ENCODE results near the gene STARD3NL.
"Not testable (repeated sequence)": the region's sequence is repeated elsewhere in the genome, so short reads cannot be mapped to it uniquely, and the experiment has no call there.

STARD3NL gene

DNA sequence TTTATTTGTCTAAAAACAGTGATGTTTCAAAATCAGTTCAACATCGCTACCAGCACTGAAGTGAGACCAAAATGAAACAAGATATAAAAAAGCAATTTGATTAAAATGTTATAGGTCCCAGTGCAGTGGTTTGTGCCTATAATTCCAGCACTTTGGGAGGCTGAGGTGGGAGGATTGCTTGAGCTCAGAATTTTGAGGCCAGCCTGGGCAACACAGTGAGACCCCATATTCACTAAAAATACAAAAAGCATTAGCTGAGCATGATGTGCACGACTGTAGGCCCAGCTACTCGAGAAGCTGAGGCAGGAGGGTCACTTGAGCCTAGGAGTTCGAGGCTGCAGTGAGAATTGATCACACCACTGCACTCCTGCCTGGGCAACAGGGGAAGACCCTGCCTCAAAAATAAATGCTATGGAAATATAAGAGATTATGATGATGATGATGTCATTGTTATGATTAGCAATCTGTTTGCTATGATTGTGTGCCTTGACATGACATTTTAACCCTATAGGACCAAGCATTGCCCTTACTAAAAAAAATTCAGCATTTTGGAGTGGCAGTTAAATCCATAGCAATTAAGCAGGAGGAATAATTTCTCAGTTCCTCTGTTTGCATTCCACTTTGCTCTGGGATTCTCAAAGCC, 91.8 kb downstream of the STARD3NL start:
- not testable (repeated sequence) for DNase-seq (ENCODE audit: low spot score)

DNA sequence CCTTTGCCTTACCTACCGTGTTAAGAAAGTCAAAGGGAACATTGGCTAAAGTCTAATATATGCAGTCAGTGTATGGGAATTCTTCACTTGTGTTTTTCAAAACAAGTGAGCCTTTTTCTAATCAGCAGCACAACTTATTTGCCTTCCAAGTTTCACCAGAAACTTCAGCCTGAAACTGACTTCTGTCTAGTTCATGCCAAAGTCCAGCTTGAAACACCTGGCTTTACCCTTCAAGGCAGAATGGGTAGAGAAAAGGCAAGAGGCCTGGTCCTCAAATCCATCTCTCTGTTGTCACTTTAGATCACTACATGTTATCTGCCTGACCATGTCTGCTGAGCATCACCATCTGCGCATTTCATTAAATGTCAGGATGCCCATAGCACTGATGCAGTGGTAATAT, 92.4 kb downstream of the STARD3NL start:
- DNase-seq (ENCODE audit: low spot score): not testable (repeated sequence)

GRCh38 chr7:38273286-38273995, 95.4 kb downstream of the STARD3NL start, which contains the start of gene TARP:
TSS of gene TARP (minus strand) at chr7:38273636.
- DNase-seq (ENCODE audit: low spot score): no peak

DNA sequence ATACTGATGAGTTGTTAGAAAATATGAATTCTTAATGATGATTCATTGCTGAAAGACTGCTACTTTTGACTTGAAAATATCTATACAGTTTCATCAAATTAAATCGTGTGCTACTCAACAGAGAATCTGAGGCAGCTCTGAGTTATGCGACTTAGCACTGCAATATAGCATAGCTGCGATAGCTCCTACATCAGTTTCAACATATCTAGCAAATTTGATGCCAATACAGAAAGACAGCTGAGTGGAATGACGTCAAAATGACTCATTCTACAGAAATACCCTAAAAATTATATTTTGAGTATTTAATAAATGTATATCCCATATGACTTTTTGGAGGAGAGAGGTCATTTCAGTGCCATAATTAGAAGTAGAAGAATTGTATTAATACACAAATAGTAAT, 96.4 kb downstream of the STARD3NL start:
- DNase-seq (ENCODE audit: low spot score): no peak

DNA sequence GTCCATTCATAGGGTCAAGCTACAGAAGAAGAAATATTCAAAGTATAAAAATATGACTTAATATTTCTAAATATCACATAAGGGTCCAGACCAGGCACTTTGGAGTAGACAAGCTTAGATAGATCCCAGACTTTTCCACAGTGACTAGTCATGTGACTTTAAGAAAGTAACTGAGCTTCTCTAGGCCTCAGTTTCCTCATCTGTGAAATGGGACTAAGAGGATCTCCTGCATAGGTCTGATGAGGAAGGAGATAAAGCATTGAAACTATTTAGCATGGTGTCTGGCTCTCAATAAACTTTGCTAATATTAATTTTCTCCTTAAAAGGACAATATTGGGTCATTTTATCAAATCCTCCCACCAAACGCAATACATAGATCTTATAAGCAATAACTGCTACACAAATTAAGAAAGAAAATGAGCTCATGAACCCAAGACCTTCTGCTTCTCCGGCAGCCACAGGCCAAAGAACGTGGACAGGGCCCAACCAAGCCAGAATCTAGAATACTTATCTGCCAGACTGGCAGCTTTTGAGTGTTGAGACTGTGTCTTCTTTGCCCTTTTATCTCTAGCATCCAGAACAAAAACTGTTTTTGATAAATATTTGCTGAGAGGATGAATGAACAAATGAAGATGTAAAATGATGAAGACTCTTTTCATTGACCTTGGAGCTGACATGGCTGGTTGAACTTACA, 97.0 kb downstream of the STARD3NL start:
- DNase-seq (ENCODE audit: low spot score): no peak

- DNase-seq (ENCODE audit: low spot score): no peak
Observed at GRCh38 chr7:38276096-38276877, 98.2 kb downstream of the STARD3NL start.

GRCh38 chr7:38280000-38280399, 102.0 kb downstream of the STARD3NL start:
- no peak for DNase-seq (ENCODE audit: low spot score)

Data from AG08395 (cell line).